Activated naive CD4-positive, alpha-beta T cell treated with anti-CD3 and anti-CD28 coated beads, Interleukin-2, amount 50 U/mL, for 16 hours (primary cell): ENCODE results near the gene UTP20.
"Not testable (repeated sequence)": the region's sequence is repeated elsewhere in the genome, so short reads cannot be mapped to it uniquely, and the experiment has no call there.

Experiments used
- DNase-seq: peaks from one replicate; pipeline ENCODE4 v3.0.0-alpha.2; 2020

Gene UTP20

DNA sequence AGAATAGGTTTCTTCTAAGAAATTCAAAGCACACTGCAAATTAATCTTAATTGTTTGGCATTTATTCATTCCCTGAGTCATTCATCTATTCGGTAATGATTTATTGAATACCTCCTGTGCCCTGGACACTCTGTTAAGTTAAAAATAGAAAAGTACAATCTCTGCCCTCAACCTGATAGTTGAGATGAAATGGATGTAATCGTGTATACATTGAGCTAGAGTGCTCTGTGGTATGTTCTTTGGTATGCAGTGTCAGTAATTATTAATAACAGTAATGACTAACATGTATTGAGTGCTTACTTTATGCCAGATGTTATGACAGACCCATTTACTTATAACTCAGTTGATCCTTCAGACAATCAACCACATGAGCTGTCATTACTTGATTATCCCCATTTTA is 47.6 kb downstream of the UTP20 start:
- no peak for DNase-seq

GRCh38 chr12:101328917-101329316 is 49.0 kb downstream of the UTP20 start:
- DNase-seq, result no peak

GRCh38 chr12:101330631-101331030 is 50.7 kb downstream of the UTP20 start:
- no peak for DNase-seq

- DNase-seq, result no peak
These were observed 56.5 kb downstream of the UTP20 start for GRCh38 chr12:101336437-101336836.

DNA sequence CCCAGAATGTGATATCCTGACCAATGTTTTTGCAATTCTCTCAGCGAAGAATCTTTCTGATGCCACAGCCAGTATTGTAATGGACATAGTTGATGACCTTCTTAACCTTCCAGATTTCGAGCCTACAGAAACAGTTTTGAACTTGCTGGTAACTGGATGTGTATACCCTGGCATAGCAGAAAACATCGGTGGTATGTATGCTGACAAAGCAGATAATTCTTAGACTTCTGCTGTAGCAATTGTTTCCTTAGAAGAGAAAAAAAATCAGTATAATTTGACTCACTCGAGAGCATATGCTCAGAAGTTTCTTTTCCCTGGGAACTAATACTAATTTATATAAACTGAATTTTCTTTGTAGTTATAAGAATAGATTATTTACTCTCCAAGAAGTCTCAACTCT is 58.2 kb downstream of the UTP20 start:
- DNase-seq, result no peak

- DNase-seq, result no peak
These were observed 64.0 kb downstream of the UTP20 start for GRCh38 chr12:101343893-101344292.

- no peak for DNase-seq
These were observed 71.8 kb downstream of the UTP20 start for GRCh38 chr12:101351682-101352081.

DNA sequence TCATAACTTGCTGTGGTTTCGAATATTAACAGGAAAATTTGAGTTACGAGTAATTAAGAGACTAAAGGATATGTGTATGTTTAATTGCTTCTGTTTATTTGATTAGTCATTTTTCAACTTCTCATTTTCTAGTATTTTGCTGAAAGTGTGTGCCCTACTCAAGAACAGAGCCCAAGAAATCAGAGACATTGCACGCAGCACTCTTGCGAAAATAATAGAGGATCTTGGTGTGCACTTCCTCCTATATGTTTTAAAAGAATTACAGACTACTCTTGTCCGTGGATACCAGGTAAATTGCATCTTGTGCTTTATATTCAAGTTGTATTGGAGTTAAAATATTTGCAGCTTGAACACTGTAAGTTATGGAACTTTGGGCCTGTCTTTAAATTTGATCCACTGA is 76.9 kb downstream of the UTP20 start:
- no peak for DNase-seq

GRCh38 chr12:101361455-101361854 is 81.5 kb downstream of the UTP20 start:
- no peak for DNase-seq

- no peak for DNase-seq
These were observed 88.1 kb downstream of the UTP20 start for GRCh38 chr12:101368016-101368415.

DNA sequence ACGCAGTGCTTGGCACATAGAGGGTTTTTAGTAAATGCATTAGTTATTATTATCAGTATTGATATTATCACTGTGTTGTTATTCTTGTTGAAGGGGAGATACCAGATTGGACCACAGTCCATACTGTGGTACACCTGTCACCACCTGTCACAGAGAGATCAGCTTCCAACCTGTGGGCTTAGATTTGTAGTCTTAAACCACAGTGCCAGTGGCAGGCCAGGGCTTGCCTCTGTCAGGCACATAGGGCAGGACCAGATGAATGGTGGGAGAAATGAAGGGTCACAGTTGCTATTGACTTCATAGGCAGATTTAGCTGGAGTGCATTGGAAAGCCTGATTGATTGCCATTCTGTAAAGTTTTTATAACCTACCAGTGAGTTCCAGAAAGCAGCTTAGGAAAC is 92.5 kb downstream of the UTP20 start:
- no peak for DNase-seq

DNA sequence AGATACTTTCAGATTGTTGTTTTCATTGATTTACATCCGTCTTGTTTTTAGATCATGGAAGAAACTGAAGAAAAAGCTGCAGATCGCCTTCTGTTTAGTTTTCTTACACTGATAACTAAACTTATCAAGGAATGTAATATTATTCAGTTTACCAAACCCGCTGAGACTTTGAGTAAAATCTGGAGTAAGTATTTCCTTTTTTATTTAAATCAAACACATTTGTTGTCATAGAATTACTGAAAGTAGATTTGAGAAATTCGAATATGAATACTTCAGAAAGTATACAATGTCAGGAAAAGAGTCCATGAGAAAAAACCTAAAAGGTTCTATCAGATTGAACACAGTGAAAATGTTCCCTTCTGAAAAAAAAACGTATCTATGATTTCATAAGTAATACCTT is 95.7 kb downstream of the UTP20 start:
- DNase-seq, result no peak

- DNase-seq, result no peak
These were observed 99.2 kb downstream of the UTP20 start for GRCh38 chr12:101379149-101379548.

- not testable (repeated sequence) for DNase-seq
These were observed 111.3 kb downstream of the UTP20 start for GRCh38 chr12:101391181-101391580.

- DNase-seq, result peak; percentile 32
These were observed 127.1 kb downstream of the UTP20 start for GRCh38 chr12:101407049-101407435.

GRCh38 chr12:101407436-101408345 is 127.8 kb downstream of the UTP20 start, which contains the start of gene ARL1:
Gene ARL1, minus strand, starts transcription at chr12:101407772. Its CDS starts 127 bp downstream, at chr12:101407645.
- peak; percentile 81 for DNase-seq

- not testable (repeated sequence) for DNase-seq
These were observed 130.3 kb downstream of the UTP20 start for GRCh38 chr12:101410169-101410568.

GRCh38 chr12:101414533-101415119 is 134.7 kb downstream of the UTP20 start:
- DNase-seq, result no peak

DNA sequence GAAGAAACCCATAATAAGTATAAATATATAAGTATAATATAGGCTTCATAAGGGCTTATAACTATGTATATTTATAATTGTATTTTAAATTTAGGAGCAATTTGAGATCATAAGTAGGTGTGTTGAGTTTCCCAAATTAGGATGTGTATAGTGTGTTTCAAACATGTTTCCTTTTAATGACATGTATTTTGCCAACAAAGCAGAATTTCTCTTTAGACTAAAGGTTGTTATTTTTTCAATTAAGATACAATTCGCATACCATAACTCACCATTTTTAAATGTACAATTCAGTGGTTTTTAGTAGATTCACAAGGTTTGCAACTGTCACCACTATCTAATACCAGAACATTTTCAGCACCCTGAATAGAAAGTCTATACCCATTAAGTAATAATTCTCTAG is 135.3 kb downstream of the UTP20 start:
- no peak for DNase-seq

DNA sequence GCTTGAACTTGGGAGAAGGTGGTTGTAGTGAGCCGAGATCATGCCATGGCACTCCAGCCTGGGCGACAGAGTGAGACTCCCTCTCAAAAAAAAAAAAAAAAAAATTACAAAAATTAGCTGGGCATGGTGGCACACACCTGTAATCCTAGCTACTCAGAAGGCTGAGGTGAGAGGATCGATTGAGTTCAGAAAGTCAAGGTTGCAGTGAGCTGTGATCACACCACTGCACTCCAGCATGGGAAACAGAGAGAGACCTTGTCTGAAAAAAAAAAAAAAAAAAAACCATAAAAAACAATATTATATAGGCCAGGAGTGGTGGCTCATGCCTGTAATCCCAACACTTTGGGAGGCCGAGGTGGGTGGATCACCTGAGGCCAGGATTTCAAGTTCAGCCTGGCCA is 142.2 kb downstream of the UTP20 start:
- not testable (repeated sequence) for DNase-seq

DNA sequence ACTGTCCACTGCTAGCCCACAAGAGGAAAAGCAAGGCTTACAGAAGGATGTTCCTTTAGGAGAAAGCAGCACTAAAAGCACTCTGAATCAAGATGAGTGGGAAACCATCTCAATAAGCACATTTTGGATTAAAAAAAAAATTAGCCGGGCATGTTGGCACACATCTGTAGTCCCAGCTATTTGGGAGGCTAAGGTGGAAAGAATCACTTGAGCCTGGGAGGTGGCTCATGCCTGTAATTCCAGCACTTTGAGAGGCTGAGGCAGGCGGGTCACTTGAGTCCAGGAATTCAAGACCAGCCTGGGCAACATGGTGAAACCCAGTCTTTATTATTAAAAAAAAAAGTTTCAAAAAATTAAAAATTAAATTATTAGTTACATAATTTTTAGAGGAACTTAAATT is 144.7 kb downstream of the UTP20 start:
- DNase-seq, result no peak

DNA sequence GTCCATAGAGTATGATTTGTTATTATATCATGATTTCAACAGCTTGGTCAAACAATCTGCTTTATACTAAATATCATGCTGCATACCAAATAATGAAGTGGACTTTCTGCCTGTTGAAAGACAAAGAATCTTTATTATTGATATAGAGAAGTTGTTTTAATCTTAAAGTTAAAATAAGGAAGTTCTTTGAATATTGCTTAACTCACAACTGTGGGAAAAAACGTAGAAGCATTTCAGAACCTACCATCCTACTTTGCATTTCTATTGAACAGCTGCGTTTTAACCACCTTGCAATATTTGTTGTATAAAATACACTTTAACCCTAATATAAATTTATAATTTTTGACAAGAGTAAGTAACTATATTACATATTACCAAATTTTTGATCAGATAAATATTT is 150.6 kb downstream of the UTP20 start:
- DNase-seq, result no peak

DNA sequence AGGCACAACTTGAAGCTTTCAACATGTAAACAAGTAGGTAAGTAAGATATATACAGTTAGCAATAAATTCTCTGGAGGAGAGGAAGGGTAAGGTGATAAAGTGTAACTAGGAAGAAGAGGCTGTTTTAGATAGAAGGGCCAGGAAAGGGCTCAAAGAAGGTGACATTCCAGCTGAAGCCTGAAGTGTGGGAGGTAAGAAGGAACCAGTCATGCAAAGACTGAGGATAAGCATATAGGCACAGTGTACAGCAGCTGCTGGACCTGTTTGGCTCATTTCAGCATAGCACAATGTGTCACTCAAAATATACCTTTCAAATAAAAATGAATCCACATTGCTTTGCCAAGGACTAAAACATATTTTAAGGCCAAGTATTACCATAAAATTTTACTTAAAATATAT is 156.2 kb downstream of the UTP20 start:
- no peak for DNase-seq
